ENCODE measurements around the gene IL4R.

The IL4R gene

DNA sequence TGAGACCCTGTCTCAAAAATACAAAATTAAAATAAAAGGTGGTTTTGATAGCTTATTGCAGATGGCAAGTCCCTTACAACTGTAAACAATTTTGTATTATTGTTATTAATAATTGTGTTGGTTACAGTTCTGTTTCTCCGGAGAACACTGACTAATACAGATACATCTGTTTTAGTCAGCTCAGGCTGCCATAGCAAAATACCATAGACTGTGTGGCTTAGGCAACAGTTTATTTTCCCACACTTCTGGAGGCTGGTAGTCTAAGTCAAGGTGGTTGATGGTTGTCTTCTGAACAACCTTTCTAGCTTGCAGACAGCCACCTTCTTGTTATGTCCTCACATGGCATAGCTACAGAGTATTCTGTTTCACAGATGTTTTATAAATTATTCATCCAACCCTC is 74.0 kb downstream of the IL4R start:
- H3K27me3 ChIP-seq (ENCODE audit: insufficient read depth, low read length, poor library complexity, severe bottlenecking) = no peaks in the 10 kb centered on the region
- H3K36me3 ChIP-seq (ENCODE audit: insufficient read depth, low read length) = no peaks in the 10 kb centered on the region
- no peak overlapping the region for H2AFZ ChIP-seq (ENCODE audit: low read length)
- no peaks in the 10 kb centered on the region for H3K4me1 ChIP-seq (ENCODE audit: insufficient read depth, low read length, poor library complexity, severe bottlenecking)
- no peak overlapping the region for H3K4me3 ChIP-seq (ENCODE audit: low read length, poor library complexity, severe bottlenecking)
- no peaks in the 10 kb centered on the region for H3F3A ChIP-seq (ENCODE audit: low read depth)
- no peaks in the 10 kb centered on the region for H4K20me1 ChIP-seq (ENCODE audit: insufficient read depth, low read length, poor library complexity, severe bottlenecking)
- H3K9me2 ChIP-seq (replicated peaks; ENCODE audit: low read depth, low read length) = no peaks in the 10 kb centered on the region
- H3K79me2 ChIP-seq (ENCODE audit: insufficient read depth, low read length) = no peaks in the 10 kb centered on the region
- peaks cover 5% of the 10 kb centered on the region; the same call in 1 of the 2 replicates for H3K9me3 ChIP-seq (ENCODE audit: insufficient read depth, low read depth, low read length)
- no peak overlapping the region for H3K4me2 ChIP-seq (ENCODE audit: low read depth, low read length, poor library complexity, severe bottlenecking)
- TF ChIP-seq EZH2phosphoT487 (IDR thresholded peaks at IDR 0.05; ENCODE audit: borderline replicate concordance) = no peak
- TF ChIP-seq, protein P1, sequence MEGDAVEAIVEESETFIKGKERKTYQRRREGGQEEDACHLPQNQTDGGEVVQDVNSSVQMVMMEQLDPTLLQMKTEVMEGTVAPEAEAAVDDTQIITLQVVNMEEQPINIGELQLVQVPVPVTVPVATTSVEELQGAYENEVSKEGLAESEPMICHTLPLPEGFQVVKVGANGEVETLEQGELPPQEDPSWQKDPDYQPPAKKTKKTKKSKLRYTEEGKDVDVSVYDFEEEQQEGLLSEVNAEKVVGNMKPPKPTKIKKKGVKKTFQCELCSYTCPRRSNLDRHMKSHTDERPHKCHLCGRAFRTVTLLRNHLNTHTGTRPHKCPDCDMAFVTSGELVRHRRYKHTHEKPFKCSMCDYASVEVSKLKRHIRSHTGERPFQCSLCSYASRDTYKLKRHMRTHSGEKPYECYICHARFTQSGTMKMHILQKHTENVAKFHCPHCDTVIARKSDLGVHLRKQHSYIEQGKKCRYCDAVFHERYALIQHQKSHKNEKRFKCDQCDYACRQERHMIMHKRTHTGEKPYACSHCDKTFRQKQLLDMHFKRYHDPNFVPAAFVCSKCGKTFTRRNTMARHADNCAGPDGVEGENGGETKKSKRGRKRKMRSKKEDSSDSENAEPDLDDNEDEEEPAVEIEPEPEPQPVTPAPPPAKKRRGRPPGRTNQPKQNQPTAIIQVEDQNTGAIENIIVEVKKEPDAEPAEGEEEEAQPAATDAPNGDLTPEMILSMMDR (conservative IDR thresholded peaks at IDR 0.05; ENCODE audit: low read length) = no peak
- H3K9ac ChIP-seq (ENCODE audit: low read depth, low read length, poor library complexity, severe bottlenecking) = no peak overlapping the region

DNA sequence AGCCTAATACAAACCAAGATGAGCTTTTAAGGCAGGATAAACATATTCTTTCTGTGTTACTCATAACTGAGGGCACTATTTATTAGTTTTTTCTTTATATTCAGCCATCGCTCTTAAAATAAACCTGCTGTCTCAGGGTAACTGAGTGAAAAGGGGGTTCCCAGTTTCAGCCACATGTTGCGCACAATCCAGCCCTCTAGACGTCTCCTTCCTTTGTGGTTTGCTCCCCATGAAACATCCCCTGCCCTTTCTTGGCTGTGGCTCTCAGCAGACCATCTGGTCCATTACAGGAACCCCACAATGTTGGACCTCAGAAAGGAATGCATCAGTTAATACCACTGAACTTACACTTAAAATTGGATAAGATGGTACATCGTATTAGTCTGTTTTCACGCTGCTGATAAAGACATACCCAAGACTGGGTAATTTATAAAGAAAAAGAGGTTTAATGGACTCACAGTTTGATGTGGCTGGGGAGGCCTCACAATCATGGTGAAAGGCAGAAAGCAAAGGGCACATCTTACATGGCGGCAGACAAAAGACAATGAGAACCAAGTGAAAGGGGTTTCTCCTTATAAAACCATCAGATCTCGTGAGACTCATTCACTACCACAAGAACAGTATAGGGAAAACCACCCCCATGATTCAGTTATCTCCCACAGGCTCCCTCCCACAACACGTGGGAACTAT is 75.6 kb downstream of the IL4R start:
- no peak overlapping the region for H3K9ac ChIP-seq (ENCODE audit: low read depth, low read length, poor library complexity, severe bottlenecking)
- peaks cover 6% of the 10 kb centered on the region; the same call in 1 of the 2 replicates for H3K9me3 ChIP-seq (ENCODE audit: insufficient read depth, low read depth, low read length)
- no peak for TF ChIP-seq EZH2phosphoT487 (IDR thresholded peaks at IDR 0.05; ENCODE audit: borderline replicate concordance)
- TF ChIP-seq, protein P1 (conservative IDR thresholded peaks at IDR 0.05; ENCODE audit: low read length) = no peak
- H3K27me3 ChIP-seq (ENCODE audit: insufficient read depth, low read length, poor library complexity, severe bottlenecking) = no peaks in the 10 kb centered on the region
- H3F3A ChIP-seq (ENCODE audit: low read depth) = no peaks in the 10 kb centered on the region
- no peaks in the 10 kb centered on the region for H3K79me2 ChIP-seq (ENCODE audit: insufficient read depth, low read length)
- H3K36me3 ChIP-seq (ENCODE audit: insufficient read depth, low read length) = no peaks in the 10 kb centered on the region
- no peak overlapping the region for H3K4me3 ChIP-seq (ENCODE audit: low read length, poor library complexity, severe bottlenecking)
- H4K20me1 ChIP-seq (ENCODE audit: insufficient read depth, low read length, poor library complexity, severe bottlenecking) = no peaks in the 10 kb centered on the region
- no peak overlapping the region for H3K4me2 ChIP-seq (ENCODE audit: low read depth, low read length, poor library complexity, severe bottlenecking)
- H3K4me1 ChIP-seq (ENCODE audit: insufficient read depth, low read length, poor library complexity, severe bottlenecking) = no peaks in the 10 kb centered on the region
- H3K9me2 ChIP-seq (replicated peaks; ENCODE audit: low read depth, low read length) = no peaks in the 10 kb centered on the region
- no peak overlapping the region for H2AFZ ChIP-seq (ENCODE audit: low read length)

DNA sequence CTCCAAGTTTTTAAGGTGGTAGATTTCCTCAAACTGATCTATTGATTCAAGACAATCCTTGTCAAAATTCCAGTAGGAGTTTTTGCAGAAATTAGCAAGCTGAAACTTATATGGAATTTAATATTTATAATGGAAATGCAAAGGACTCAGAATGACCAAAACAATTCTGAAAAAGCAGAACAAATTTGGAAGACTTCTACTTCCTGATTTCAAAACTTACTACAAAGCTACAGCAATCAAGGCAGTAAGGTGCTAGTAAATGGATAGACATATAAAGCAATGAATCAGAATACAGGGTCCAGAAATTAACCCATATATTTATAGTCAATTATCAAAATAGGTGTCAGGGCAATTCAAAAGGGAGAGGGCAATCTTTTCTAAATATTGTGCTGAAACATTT is 76.4 kb downstream of the IL4R start:
- TF ChIP-seq, protein P1 (conservative IDR thresholded peaks at IDR 0.05; ENCODE audit: low read length) = no peak
- no peak for TF ChIP-seq EZH2phosphoT487 (IDR thresholded peaks at IDR 0.05; ENCODE audit: borderline replicate concordance)
- Histone ChIP-seq H3K9ac (ENCODE audit: low read depth, low read length, poor library complexity, severe bottlenecking) (no peak overlapping the region), H3K4me3 (ENCODE audit: low read length, poor library complexity, severe bottlenecking) (no peak overlapping the region), H3F3A (ENCODE audit: low read depth) (no peaks in the 10 kb centered on the region), H3K36me3 (ENCODE audit: insufficient read depth, low read length) (no peaks in the 10 kb centered on the region), H3K9me2 (replicated peaks; ENCODE audit: low read depth, low read length) (no peaks in the 10 kb centered on the region), H3K4me2 (ENCODE audit: low read depth, low read length, poor library complexity, severe bottlenecking) (no peak overlapping the region), H4K20me1 (ENCODE audit: insufficient read depth, low read length, poor library complexity, severe bottlenecking) (no peaks in the 10 kb centered on the region), H2AFZ (ENCODE audit: low read length) (no peak overlapping the region), H3K9me3 (ENCODE audit: insufficient read depth, low read depth, low read length) (peaks cover 4% of the 10 kb centered on the region; the same call in 1 of the 2 replicates), H3K4me1 (ENCODE audit: insufficient read depth, low read length, poor library complexity, severe bottlenecking) (no peaks in the 10 kb centered on the region), H3K27me3 (ENCODE audit: insufficient read depth, low read length, poor library complexity, severe bottlenecking) (no peaks in the 10 kb centered on the region), H3K79me2 (ENCODE audit: insufficient read depth, low read length) (no peaks in the 10 kb centered on the region)

Data from Loucy (cell line).